Mucosa of rectum (tissue), 2 donors: ENCODE measurements around the gene PDE4D.

ENCODE experiments used
- H3K27ac ChIP-seq, 2 donors: one replicate each; pipeline ENCODE4 v1.7.0; 2013; ENCODE audit warnings: inconsistent platforms in 2 of 2, low read depth in 2 of 2, low read length in 2 of 2
- H3K27me3 ChIP-seq, 2 donors: one replicate each; pipeline ENCODE4 v1.7.0; 2013; ENCODE audit warnings: low read length in 2 of 2; ENCODE audit not compliant: control insufficient read depth in 2 of 2, insufficient read depth in 2 of 2
- H3K36me3 ChIP-seq, 2 donors: one replicate each; pipeline ENCODE4 v1.7.0; 2013; ENCODE audit warnings: low read length in 2 of 2; ENCODE audit not compliant: control insufficient read depth in 2 of 2, insufficient read depth in 2 of 2
- H3K4me1 ChIP-seq, 2 donors: one replicate each; pipeline ENCODE4 v1.7.0; 2013; ENCODE audit warnings: low read length in 2 of 2, mild to moderate bottlenecking in 1 of 2; ENCODE audit not compliant: control insufficient read depth in 2 of 2, insufficient read depth in 2 of 2
- H3K4me3 ChIP-seq, 2 donors: one replicate each; pipeline ENCODE4 v1.7.0; 2013; ENCODE audit warnings: low read length in 2 of 2
- H3K9ac ChIP-seq, 2 donors: one replicate each; pipeline ENCODE4 v1.7.0; 2013; ENCODE audit warnings: low read length in 2 of 2, low read depth in 1 of 2, mild to moderate bottlenecking in 1 of 2
- H3K9me3 ChIP-seq, 2 donors: one replicate each; pipeline ENCODE4 v1.7.0; 2013; ENCODE audit warnings: low read length in 2 of 2; ENCODE audit not compliant: control insufficient read depth in 2 of 2
- donor health status: healthy.
- donor health status: Normal muscosa, but diverticular disease.

Gene PDE4D

GRCh38 chr5:59169081-59169767, 724.3 kb downstream of the PDE4D start:
- H3K9ac ChIP-seq, result no peak overlapping the region
- no peaks in the 10 kb centered on the region for H3K9me3 ChIP-seq
- H3K27me3 ChIP-seq, result no peaks in the 10 kb centered on the region
- H3K36me3 ChIP-seq, result no peaks in the 10 kb centered on the region
- H3K27ac ChIP-seq, result no peak overlapping the region
- H3K4me3 ChIP-seq, result no peak overlapping the region
- peaks cover 0 to 2% of the 10 kb centered on the region in 2 donors for H3K4me1 ChIP-seq

- Histone ChIP-seq H3K9ac (no peak overlapping the region), H3K27ac (no peak overlapping the region), H3K36me3 (no peaks in the 10 kb centered on the region), H3K9me3 (no peaks in the 10 kb centered on the region), H3K4me1 (peaks cover 0 to 2% of the 10 kb centered on the region in 2 donors), H3K27me3 (no peaks in the 10 kb centered on the region), H3K4me3 (no peak overlapping the region)
Measured at GRCh38 chr5:59168067-59168466, 725.5 kb downstream of the PDE4D start.

GRCh38 chr5:59164041-59164830, 729.3 kb downstream of the PDE4D start:
- H3K4me3 ChIP-seq, result no peak overlapping the region
- no peaks in the 10 kb centered on the region for H3K9me3 ChIP-seq
- no peaks in the 10 kb centered on the region for H3K27me3 ChIP-seq
- no peaks in the 10 kb centered on the region for H3K36me3 ChIP-seq
- H3K9ac ChIP-seq, result no peak overlapping the region
- H3K27ac ChIP-seq, result no peak overlapping the region
- peaks cover 0 to 2% of the 10 kb centered on the region in 2 donors for H3K4me1 ChIP-seq

GRCh38 chr5:59161221-59162105, 732.1 kb downstream of the PDE4D start:
- Histone ChIP-seq H3K36me3 (no peaks in the 10 kb centered on the region), H3K9me3 (no peaks in the 10 kb centered on the region), H3K27ac (no peak overlapping the region), H3K27me3 (no peaks in the 10 kb centered on the region), H3K9ac (no peak overlapping the region), H3K4me1 (no peaks in the 10 kb centered on the region), H3K4me3 (no peak overlapping the region)

- no peaks in the 10 kb centered on the region for H3K36me3 ChIP-seq
- H3K27me3 ChIP-seq, result no peaks in the 10 kb centered on the region
- H3K9ac ChIP-seq, result no peak overlapping the region
- H3K9me3 ChIP-seq, result no peaks in the 10 kb centered on the region
- H3K4me1 ChIP-seq, result no peaks in the 10 kb centered on the region
- no peak overlapping the region for H3K4me3 ChIP-seq
- H3K27ac ChIP-seq, result no peak overlapping the region
Measured at GRCh38 chr5:59158637-59159391, 734.7 kb downstream of the PDE4D start.

- H3K9me3 ChIP-seq, result no peaks in the 10 kb centered on the region
Measured at GRCh38 chr5:59158165-59158564, 735.4 kb downstream of the PDE4D start.

GRCh38 chr5:59157068-59157467, 736.5 kb downstream of the PDE4D start:
- Histone ChIP-seq H3K27ac (no peak overlapping the region), H3K4me1 (no peaks in the 10 kb centered on the region), H3K36me3 (no peaks in the 10 kb centered on the region), H3K9ac (no peak overlapping the region), H3K27me3 (no peaks in the 10 kb centered on the region), H3K4me3 (no peak overlapping the region), H3K9me3 (no peaks in the 10 kb centered on the region)

More at GRCh38 chr5:59158165-59158564, 735.4 kb downstream of the PDE4D start:
- H3K27me3 ChIP-seq, result no peaks in the 10 kb centered on the region
- H3K4me3 ChIP-seq, result no peak overlapping the region
- H3K27ac ChIP-seq, result no peak overlapping the region
- H3K4me1 ChIP-seq, result no peaks in the 10 kb centered on the region
- no peak overlapping the region for H3K9ac ChIP-seq
- no peaks in the 10 kb centered on the region for H3K36me3 ChIP-seq

GRCh38 chr5:59152701-59153245, 740.8 kb downstream of the PDE4D start:
- Histone ChIP-seq H3K9me3 (no peaks in the 10 kb centered on the region), H3K9ac (no peak overlapping the region), H3K27ac (no peak overlapping the region)

GRCh38 chr5:59151162-59151889, 742.2 kb downstream of the PDE4D start:
- H3K9ac ChIP-seq, result no peak overlapping the region
- peaks cover 0 to 2% of the 10 kb centered on the region in 2 donors for H3K4me1 ChIP-seq

More at GRCh38 chr5:59152701-59153245, 740.8 kb downstream of the PDE4D start:
- Histone ChIP-seq H3K27me3 (no peaks in the 10 kb centered on the region), H3K36me3 (no peaks in the 10 kb centered on the region), H3K4me3 (no peak overlapping the region), H3K4me1 (peaks cover 0 to 2% of the 10 kb centered on the region in 2 donors)

More at GRCh38 chr5:59151162-59151889, 742.2 kb downstream of the PDE4D start:
- H3K36me3 ChIP-seq, result no peaks in the 10 kb centered on the region
- no peaks in the 10 kb centered on the region for H3K27me3 ChIP-seq
- H3K27ac ChIP-seq, result peak overlapping the region in 1 of 2 donors; percentile 49
- H3K9me3 ChIP-seq, result no peaks in the 10 kb centered on the region
- no peak overlapping the region for H3K4me3 ChIP-seq
